HCT116 (cell line): ENCODE data around the gene MED10. TPM values are rescaled to one million over a fixed set of nuclear protein-coding genes. Genes with fewer than 3 reads are reported as not detected.

ENCODE experiments used
- ATAC-seq: fragments of 200-7000 bp; cut with Tn5 transposase; 2 replicates; pipeline ENCODE4 v1.9.1; 2020; ENCODE audit warnings: mild to moderate bottlenecking, moderate library complexity
- BruUV-seq: library from RNA; stranded (reverse); fragments of 400-500 nt; replicated peaks from 2 replicates; lab custom pipeline; 2021; lab: Mats Ljungman, UMichigan
- CTCF ChIA-PET: fragments of 300-600 bp; sonication (Branson Sonifier 250); formaldehyde crosslinking; loops from one replicate; lab custom pipeline; 2021; ENCODE audit warnings: antibody characterized with exemption; lab: Charles Lee
- POLR2A ChIA-PET: fragments of 300-600, 350-600 bp; sonication (Branson Sonifier 250); formaldehyde crosslinking; loops from one replicate; lab custom pipeline; 2021; ENCODE audit warnings: antibody characterized with exemption; lab: Charles Lee
- RAD21 ChIA-PET, 2 experiments: fragments of 300-600 bp; sonication (Branson Sonifier 250); formaldehyde crosslinking; loops; one replicate each; lab custom pipeline; 2023; ENCODE audit warnings: low total read pairs in 2 of 2; ENCODE audit not compliant: uncharacterized antibody in 2 of 2, unreplicated experiment in 2 of 2, low non-redundant PET in 1 of 2; lab: Charles Lee
- DNase-seq: peaks from one replicate; pipeline ENCODE4 v3.0.0-alpha.2; 2010; ENCODE audit warnings: low read depth, low spot score
- H2AFZ ChIP-seq: fragments of 200-600 bp; shearing (Covaris generic), sonication (generic); 2 replicates; pipeline ENCODE4 v1.6.1; 2017; ENCODE audit warnings: low read depth, mixed run types, mixed read lengths, antibody characterized with exemption, low read length; ENCODE audit not compliant: poor library complexity, severe bottlenecking
- H3K27ac ChIP-seq: 2 replicates; pipeline ENCODE4 v1.5.1; 2012; ENCODE audit warnings: low read depth, low read length
- H3K27me3 ChIP-seq: fragments of 200-600 bp; sonication (generic); 2 replicates; pipeline ENCODE4 v1.6.1; 2016; ENCODE audit warnings: mixed run types, low read length, mixed read lengths; ENCODE audit not compliant: insufficient read depth
- H3K36me3 ChIP-seq, 2 experiments: fragments of 200-500 bp in 1 of 2; fragments of 200-600 bp in 1 of 2; sonication (Bioruptor generic) in 1 of 2; sonication (generic) in 1 of 2; 2 replicates each; pipeline versions ENCODE4 v1.5.1 to v1.6.1; 2014 to 2016; ENCODE audit warnings: low read length in 2 of 2, inconsistent platforms in 1 of 2, mixed read lengths in 1 of 2, mixed run types in 1 of 2; ENCODE audit not compliant: insufficient read depth in 2 of 2, control insufficient read depth in 1 of 2
- H3K4me1 ChIP-seq, 2 experiments: fragments of 200-600 bp in 1 of 2; sonication (generic) in 1 of 2; 2 replicates each; pipeline versions ENCODE4 v1.5.1 to v1.6.1; 2012 to 2017; ENCODE audit warnings: low read length in 2 of 2, inconsistent platforms in 1 of 2, mild to moderate bottlenecking in 1 of 2, mixed read lengths in 1 of 2, mixed run types in 1 of 2, moderate library complexity in 1 of 2; ENCODE audit not compliant: insufficient read depth in 2 of 2, control insufficient read depth in 1 of 2
- H3K4me2 ChIP-seq: fragments of 200-600 bp; sonication (generic); 2 replicates; pipeline ENCODE4 v1.6.1; 2017; ENCODE audit warnings: mixed run types, low read length, mixed read lengths
- H3K4me3 ChIP-seq, 2 experiments: fragments of 200-600 bp in 1 of 2; sonication (generic) in 1 of 2; replicated peaks in 1 of 2; 2 replicates each; pipeline ENCODE4 v1.5.1; 2011 to 2016; ENCODE audit warnings: low read length in 2 of 2, control low read depth in 1 of 2, low read depth in 1 of 2, mild to moderate bottlenecking in 1 of 2, mixed read lengths in 1 of 2, mixed run types in 1 of 2
- H3K79me2 ChIP-seq: fragments of 200-600 bp; sonication (generic); 2 replicates; pipeline ENCODE4 v1.6.1; 2017; ENCODE audit warnings: mild to moderate bottlenecking, mixed run types, low read length, moderate library complexity, mixed read lengths; ENCODE audit not compliant: insufficient read depth
- H3K9ac ChIP-seq: fragments of 200-600 bp; sonication (generic); 2 replicates; pipeline ENCODE4 v1.6.1; 2016; ENCODE audit warnings: low read length, mixed read lengths
- H3K9me2 ChIP-seq: fragments of 200-600 bp; sonication (generic), shearing (Covaris generic); 2 replicates; pipeline ENCODE4 v1.6.1; 2017; ENCODE audit warnings: mixed run types, mild to moderate bottlenecking, moderate library complexity; ENCODE audit not compliant: insufficient read depth
- H3K9me3 ChIP-seq, 2 experiments: fragments of 200-500 bp in 1 of 2; fragments of 200-600 bp in 1 of 2; sonication (Bioruptor generic) in 1 of 2; sonication (generic) in 1 of 2; 2 replicates each; pipeline ENCODE4 v1.6.1; 2014 to 2017; ENCODE audit warnings: low read length in 2 of 2, mixed read lengths in 2 of 2, inconsistent platforms in 1 of 2, low read depth in 1 of 2, mild to moderate bottlenecking in 1 of 2, mixed run types in 1 of 2, moderate library complexity in 1 of 2; ENCODE audit not compliant: control insufficient read depth in 1 of 2, insufficient read depth in 1 of 2
- H4K20me1 ChIP-seq: fragments of 200-600 bp; sonication (generic), shearing (Covaris generic); 2 replicates; pipeline ENCODE4 v1.6.1; 2017; ENCODE audit warnings: mixed run types, mild to moderate bottlenecking, moderate library complexity; ENCODE audit not compliant: insufficient read depth
- EGR1 ChIP-seq: IDR thresholded peaks from 2 replicates; pipeline ENCODE4 v1.6.1; 2012; ENCODE audit warnings: low read depth
- ELF1 ChIP-seq: IDR thresholded peaks from 2 replicates; pipeline ENCODE4 v1.6.1; 2012; ENCODE audit warnings: low read depth, borderline replicate concordance
- EZH2phosphoT487 ChIP-seq: fragments of 200-600 bp; IDR thresholded peaks from 2 replicates; pipeline ENCODE4 v1.6.1; 2018; ENCODE audit warnings: antibody characterized with exemption, borderline replicate concordance
- FOSL1 ChIP-seq: IDR thresholded peaks from 2 replicates; pipeline ENCODE4 v1.6.1; 2012; ENCODE audit warnings: low read depth
- RAD21 ChIP-seq: IDR thresholded peaks from 2 replicates; pipeline ENCODE4 v1.6.1; 2012; ENCODE audit warnings: low read depth, mild to moderate bottlenecking
- SRF ChIP-seq: IDR thresholded peaks from 2 replicates; pipeline ENCODE4 v1.6.1; 2012; ENCODE audit warnings: low read depth
- YY1 ChIP-seq: IDR thresholded peaks from 2 replicates; pipeline ENCODE4 v1.6.1; 2011; ENCODE audit warnings: low read length, low read depth, moderate library complexity, mild to moderate bottlenecking; ENCODE audit not compliant: insufficient replicate concordance; ENCODE audit errors: extremely low read depth
- ZBTB33 ChIP-seq: IDR thresholded peaks from 2 replicates; pipeline ENCODE4 v1.6.1; 2011; ENCODE audit warnings: mild to moderate bottlenecking, low read length, moderate library complexity; ENCODE audit not compliant: insufficient replicate concordance; ENCODE audit errors: extremely low read depth
- ZFX ChIP-seq: fragments of 450-650 bp; IDR thresholded peaks from 2 replicates; pipeline ENCODE4 v1.6.1; 2017
- intact Hi-C: fragments of 100-400 bp; cut with micrococcal nuclease; formaldehyde crosslinking; loops from 2 replicates; pipeline ENCODE4 v1.10.0; 2022
- total RNA-seq: library from RNA; stranded (reverse); gene quantifications from one replicate; pipeline ENCODE4 v1.2.1, GENCODE V29; 2021; ENCODE audit not compliant: unreplicated experiment
- TF ChIP-seq, protein P1 (sequence below), 3 experiments: fragments of 200-600 bp in 1 of 3; sonication (generic) in 1 of 3; IDR thresholded peaks in 2 of 3; conservative IDR thresholded peaks in 1 of 3; 2 replicates each; pipeline ENCODE4 v1.5.1; 2012 to 2017; ENCODE audit warnings: low read depth in 2 of 3, low read length in 2 of 3, antibody characterized with exemption in 1 of 3, borderline replicate concordance in 1 of 3, control low read depth in 1 of 3, mild to moderate bottlenecking in 1 of 3, mixed read lengths in 1 of 3, mixed run types in 1 of 3, moderate library complexity in 1 of 3; ENCODE audit not compliant: insufficient read depth in 1 of 3
- TF ChIP-seq, protein P2 (sequence below): IDR thresholded peaks from 2 replicates; pipeline ENCODE4 v1.6.1; 2012

Gene MED10
- total RNA-seq, 1 experiment from 2014 or later = 35.0 TPM

DNA sequence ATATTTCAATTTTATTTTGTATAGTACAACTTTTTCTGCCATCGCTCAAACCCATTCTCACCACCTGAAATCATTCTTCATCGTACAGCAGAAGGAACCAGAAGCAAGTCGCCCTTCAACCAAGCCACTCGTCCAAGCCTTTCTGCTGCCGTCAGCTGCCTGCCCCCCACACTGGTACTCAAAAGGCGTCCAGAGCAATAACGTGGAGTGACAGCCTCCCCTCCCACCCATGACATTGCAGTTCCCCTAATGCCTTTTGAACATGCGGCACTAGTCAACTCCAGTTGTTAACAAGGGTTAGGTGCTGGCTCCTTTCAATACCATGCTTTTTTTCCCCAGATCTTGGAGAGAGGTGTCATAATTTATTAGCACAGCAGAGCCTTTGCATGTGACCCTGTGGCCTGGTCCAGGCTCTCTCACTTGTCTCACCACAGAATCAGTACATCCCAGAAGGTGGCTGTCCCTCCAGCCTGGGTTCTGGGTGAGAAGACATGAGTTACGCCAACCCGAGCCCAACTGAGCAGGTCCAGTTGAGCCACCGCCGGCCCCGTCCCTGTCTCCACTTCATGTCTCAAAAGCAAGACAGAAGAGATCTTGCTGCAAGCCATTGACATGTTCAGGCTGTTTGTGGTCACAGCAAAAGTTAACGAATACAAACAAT, 20.4 kb upstream of the MED10 start:
- no peak overlapping the region for H3K27ac ChIP-seq
- CTCF ChIA-PET = no interaction called here
- intact Hi-C loops = no loop called here
- no peak overlapping the region for H3K9ac ChIP-seq
- no peaks in the 10 kb centered on the region for H3K9me3 ChIP-seq
- TF ChIP-seq ELF1 (no peak), RAD21 (no peak), ZBTB33 (no peak), EGR1 (no peak), ZFX (no peak), FOSL1 (no peak)
- H3K79me2 ChIP-seq = no peaks in the 10 kb centered on the region
- no peak overlapping the region for H3K4me2 ChIP-seq
- H3K4me3 ChIP-seq = no peak overlapping the region
- ATAC-seq = no peak
- peaks cover 0 to 4% of the 10 kb centered on the region in 2 experiments; a peak in 1 of 4 replicates for H3K4me1 ChIP-seq
- no peak for DNase-seq
- no peak overlapping the region for H2AFZ ChIP-seq
- H4K20me1 ChIP-seq = no peaks in the 10 kb centered on the region
- H3K27me3 ChIP-seq = peaks cover 54% of the 10 kb centered on the region
- POLR2A ChIA-PET = no interaction called here
- H3K9me2 ChIP-seq = no peaks in the 10 kb centered on the region
- RAD21 ChIA-PET = no interaction called here
- BruUV-seq = no TSS peak
- H3K36me3 ChIP-seq = no peaks in the 10 kb centered on the region

- no TSS peak for BruUV-seq
- Histone ChIP-seq H4K20me1 (no peaks in the 10 kb centered on the region), H3K9ac (no peak overlapping the region), H3K27ac (no peak overlapping the region), H3K9me2 (no peaks in the 10 kb centered on the region), H3K27me3 (peaks cover 55% of the 10 kb centered on the region), H3K4me1 (peaks cover 0 to 4% of the 10 kb centered on the region in 2 experiments; a peak in 1 of 4 replicates), H3K9me3 (no peaks in the 10 kb centered on the region), H3K36me3 (no peaks in the 10 kb centered on the region), H3K79me2 (no peaks in the 10 kb centered on the region), H2AFZ (no peak overlapping the region), H3K4me3 (no peak overlapping the region), H3K4me2 (no peak overlapping the region)
- ChIA-PET POLR2A (no interaction called here), RAD21 (no interaction called here), CTCF (no interaction called here)
- ATAC-seq = no peak
- intact Hi-C loops = no loop called here
- DNase-seq = no peak
- TF ChIP-seq, protein P1, sequence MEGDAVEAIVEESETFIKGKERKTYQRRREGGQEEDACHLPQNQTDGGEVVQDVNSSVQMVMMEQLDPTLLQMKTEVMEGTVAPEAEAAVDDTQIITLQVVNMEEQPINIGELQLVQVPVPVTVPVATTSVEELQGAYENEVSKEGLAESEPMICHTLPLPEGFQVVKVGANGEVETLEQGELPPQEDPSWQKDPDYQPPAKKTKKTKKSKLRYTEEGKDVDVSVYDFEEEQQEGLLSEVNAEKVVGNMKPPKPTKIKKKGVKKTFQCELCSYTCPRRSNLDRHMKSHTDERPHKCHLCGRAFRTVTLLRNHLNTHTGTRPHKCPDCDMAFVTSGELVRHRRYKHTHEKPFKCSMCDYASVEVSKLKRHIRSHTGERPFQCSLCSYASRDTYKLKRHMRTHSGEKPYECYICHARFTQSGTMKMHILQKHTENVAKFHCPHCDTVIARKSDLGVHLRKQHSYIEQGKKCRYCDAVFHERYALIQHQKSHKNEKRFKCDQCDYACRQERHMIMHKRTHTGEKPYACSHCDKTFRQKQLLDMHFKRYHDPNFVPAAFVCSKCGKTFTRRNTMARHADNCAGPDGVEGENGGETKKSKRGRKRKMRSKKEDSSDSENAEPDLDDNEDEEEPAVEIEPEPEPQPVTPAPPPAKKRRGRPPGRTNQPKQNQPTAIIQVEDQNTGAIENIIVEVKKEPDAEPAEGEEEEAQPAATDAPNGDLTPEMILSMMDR (IDR thresholded peaks at IDR 0.05 in 2 of 3, conservative IDR thresholded peaks at IDR 0.05 in 1 of 3; ENCODE audit: borderline replicate concordance in 1 of 3, insufficient read depth in 1 of 3, low read depth in 2 of 3, low read length in 2 of 3) = no peak
- TF ChIP-seq YY1 (no peak), SRF (no peak), EZH2phosphoT487 (no peak), ZBTB33 (no peak)
- TF ChIP-seq, protein P2, sequence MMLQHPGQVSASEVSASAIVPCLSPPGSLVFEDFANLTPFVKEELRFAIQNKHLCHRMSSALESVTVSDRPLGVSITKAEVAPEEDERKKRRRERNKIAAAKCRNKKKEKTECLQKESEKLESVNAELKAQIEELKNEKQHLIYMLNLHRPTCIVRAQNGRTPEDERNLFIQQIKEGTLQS = no peak
These were observed 19.4 kb upstream of the MED10 start for GRCh38 chr5:6397536-6398269.
